ENCODE measurements around the gene SPRED1.
"Not testable (repeated sequence)": the region's sequence is repeated elsewhere in the genome, so short reads cannot be mapped to it uniquely, and the experiment has no call there.

SPRED1 gene

DNA sequence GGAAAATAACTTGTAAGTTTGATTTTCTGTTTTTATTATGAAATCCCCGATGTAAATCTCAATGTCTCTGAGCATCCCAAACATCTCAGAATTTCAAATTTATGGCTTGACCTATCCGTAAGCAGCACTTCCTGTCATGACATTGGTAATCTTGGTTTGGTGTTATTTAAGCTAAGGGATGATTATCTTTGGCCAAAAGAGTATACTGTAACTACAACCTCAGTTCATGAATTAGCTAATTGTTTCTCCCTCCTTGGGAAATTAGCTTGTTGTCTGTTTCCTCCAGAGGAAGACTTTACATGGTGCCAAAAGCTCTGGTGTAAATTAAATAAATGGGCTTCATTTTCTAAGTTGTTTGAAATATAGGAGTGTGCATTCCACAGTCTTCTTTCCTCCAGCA lies 28.1 kb upstream of the SPRED1 start:
- no peak overlapping the region for H3K27ac ChIP-seq
- TF ChIP-seq, protein P1, sequence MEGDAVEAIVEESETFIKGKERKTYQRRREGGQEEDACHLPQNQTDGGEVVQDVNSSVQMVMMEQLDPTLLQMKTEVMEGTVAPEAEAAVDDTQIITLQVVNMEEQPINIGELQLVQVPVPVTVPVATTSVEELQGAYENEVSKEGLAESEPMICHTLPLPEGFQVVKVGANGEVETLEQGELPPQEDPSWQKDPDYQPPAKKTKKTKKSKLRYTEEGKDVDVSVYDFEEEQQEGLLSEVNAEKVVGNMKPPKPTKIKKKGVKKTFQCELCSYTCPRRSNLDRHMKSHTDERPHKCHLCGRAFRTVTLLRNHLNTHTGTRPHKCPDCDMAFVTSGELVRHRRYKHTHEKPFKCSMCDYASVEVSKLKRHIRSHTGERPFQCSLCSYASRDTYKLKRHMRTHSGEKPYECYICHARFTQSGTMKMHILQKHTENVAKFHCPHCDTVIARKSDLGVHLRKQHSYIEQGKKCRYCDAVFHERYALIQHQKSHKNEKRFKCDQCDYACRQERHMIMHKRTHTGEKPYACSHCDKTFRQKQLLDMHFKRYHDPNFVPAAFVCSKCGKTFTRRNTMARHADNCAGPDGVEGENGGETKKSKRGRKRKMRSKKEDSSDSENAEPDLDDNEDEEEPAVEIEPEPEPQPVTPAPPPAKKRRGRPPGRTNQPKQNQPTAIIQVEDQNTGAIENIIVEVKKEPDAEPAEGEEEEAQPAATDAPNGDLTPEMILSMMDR (conservative IDR thresholded peaks at IDR 0.05), result no peak
- no peak for TF ChIP-seq ZFX (IDR thresholded peaks at IDR 0.05)

GRCh38 chr15:38225381-38225780 lies 27.3 kb upstream of the SPRED1 start:
- no peak overlapping the region for H3K27ac ChIP-seq
- TF ChIP-seq, protein P1 (conservative IDR thresholded peaks at IDR 0.05), result no peak
- no peak for TF ChIP-seq ZFX (IDR thresholded peaks at IDR 0.05)

DNA sequence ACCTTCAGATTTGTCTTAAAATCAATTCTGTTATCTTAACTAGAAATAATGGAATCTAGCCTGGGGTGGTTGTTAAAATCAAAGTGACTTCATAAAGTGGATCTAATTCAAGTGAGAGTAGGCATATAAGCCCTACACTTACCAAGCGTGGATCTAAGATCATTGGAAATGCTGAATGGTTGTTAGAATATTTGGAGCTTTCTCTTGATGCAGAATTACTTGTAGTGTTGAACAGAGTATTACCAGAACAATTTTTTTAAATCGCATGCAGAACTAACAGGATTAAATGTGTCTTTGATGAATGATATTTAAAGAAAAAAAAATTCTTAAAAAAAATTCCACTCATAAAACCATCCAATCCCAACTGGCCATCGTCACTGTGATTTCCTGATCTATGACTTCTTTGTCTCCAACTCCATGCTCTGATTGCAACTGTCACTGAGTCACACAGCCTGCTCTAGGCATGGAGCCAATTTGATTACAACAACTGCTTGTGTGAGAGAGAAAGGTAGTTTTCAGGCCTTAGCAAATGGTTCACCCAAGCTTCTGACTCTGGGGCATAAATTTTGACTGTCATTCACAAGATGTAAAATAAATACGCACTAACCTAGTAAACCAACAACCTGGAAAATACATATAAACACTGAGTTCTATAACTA lies 25.9 kb upstream of the SPRED1 start:
- H3K27ac ChIP-seq, result no peak overlapping the region
- TF ChIP-seq, protein P1 (conservative IDR thresholded peaks at IDR 0.05), result no peak
- no peak for TF ChIP-seq ZFX (IDR thresholded peaks at IDR 0.05)

GRCh38 chr15:38227941-38228340 lies 24.7 kb upstream of the SPRED1 start:
- TF ChIP-seq, protein P1 (conservative IDR thresholded peaks at IDR 0.05), result no peak
- TF ChIP-seq ZFX (IDR thresholded peaks at IDR 0.05), result no peak

DNA sequence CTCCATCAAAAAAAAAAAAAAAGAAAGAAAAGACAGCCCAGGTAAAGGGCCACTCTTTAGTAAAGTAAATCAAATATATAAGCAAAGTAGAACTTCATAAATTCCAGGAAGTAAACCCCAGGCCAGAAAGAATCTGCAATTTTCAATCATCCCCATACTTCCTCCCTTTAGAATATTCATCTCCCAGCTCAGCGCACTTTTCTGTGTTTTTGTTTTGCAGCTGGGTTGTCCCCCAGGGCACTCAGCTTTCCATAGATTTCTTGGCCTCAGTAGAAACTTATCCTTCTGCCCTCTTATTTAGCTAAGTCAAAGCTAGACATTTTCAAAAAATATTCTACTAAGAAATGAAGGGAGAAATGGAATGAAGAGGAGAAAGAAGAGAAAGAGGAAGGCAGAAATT lies 24.0 kb upstream of the SPRED1 start:
- TF ChIP-seq, protein P1 (conservative IDR thresholded peaks at IDR 0.05), result no peak
- TF ChIP-seq ZFX (IDR thresholded peaks at IDR 0.05), result no peak

More at GRCh38 chr15:38227941-38228340, 24.7 kb upstream of the SPRED1 start:
- H3K27ac ChIP-seq, result no peak overlapping the region

GRCh38 chr15:38229705-38230310 lies 22.8 kb upstream of the SPRED1 start:
- TF ChIP-seq ZFX (IDR thresholded peaks at IDR 0.05), result no peak
- TF ChIP-seq, protein P1 (conservative IDR thresholded peaks at IDR 0.05), result no peak
- H3K27ac ChIP-seq, result no peak overlapping the region

More for the DNA sequence above, 24.0 kb upstream of the SPRED1 start:
- no peak overlapping the region for H3K27ac ChIP-seq

DNA sequence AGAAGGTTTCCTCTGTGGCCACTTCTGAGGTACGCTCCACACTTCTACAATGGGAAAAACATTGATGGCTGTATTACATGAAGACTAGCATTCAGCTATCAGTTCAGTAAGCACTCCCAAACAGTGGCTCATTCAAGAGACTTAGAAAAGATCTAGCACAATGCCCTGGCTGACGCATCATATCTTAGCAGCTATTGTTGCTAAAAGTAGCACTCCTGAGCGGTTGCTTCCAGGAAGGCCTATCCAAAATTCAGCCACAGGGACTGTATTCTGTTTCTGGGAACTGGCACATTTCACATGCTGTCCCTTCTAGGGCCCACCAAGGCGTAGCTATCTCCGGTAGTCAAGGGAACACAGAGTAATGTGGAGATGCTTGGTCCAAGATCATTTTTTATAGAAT lies 21.2 kb upstream of the SPRED1 start:
- H3K27ac ChIP-seq, result no peak overlapping the region
- TF ChIP-seq ZFX (IDR thresholded peaks at IDR 0.05), result no peak
- TF ChIP-seq, protein P1 (conservative IDR thresholded peaks at IDR 0.05), result no peak

DNA sequence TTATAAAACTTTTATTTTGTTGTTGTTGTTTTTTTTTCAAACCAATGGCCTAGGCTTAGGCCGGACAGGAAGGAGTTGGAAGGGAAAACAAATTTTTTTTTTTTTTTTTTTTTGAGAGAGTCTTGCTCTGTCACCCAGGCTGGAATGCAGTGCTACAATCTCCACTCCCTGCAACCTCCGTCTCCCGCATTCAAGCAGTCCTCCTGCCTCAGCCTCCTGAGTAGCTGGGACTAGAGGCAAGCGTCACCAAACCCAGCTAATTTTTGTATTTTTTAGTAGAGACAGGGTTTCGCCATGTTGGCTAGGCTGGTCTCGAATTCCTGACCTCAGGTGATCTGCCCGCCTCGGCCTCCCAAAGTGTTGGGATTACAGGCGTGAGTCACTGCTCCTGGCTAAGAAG lies 15.6 kb upstream of the SPRED1 start:
- H3K27ac ChIP-seq, result not testable (repeated sequence)

Measured in C4-2B (cell line).